Breast epithelium (tissue), 4 donors: ENCODE results near the gene RBBP8NL. TPM values are rescaled to one million over a fixed set of nuclear protein-coding genes. Genes with fewer than 3 reads are reported as not detected.
"Not testable (repeated sequence)": the region's sequence is repeated elsewhere in the genome, so short reads cannot be mapped to it uniquely, and the experiment has no call there.

Experiments
- DNase-seq, 2 donors: peaks; one replicate each; pipeline ENCODE4 v3.0.0-alpha.2; 2019; ENCODE audit warnings: low spot score in 2 of 2
- H3K27ac ChIP-seq, 2 donors: fragments of 200-600 bp; sonication (generic) in 1 of 2; one replicate each; pipeline ENCODE4 v1.5.1; 2016 to 2019; ENCODE audit warnings: mild to moderate bottlenecking in 1 of 2
- H3K27me3 ChIP-seq, 2 donors: fragments of 200-600 bp; sonication (generic) in 1 of 2; one replicate each; pipeline versions ENCODE4 v1.5.1 to v1.6.0; 2017 to 2019; ENCODE audit warnings: control low read depth in 1 of 2, mild to moderate bottlenecking in 1 of 2
- H3K36me3 ChIP-seq: fragments of 200-600 bp; one replicate; pipeline ENCODE4 v1.5.1; 2019
- H3K4me1 ChIP-seq, 2 donors: fragments of 200-600 bp; sonication (generic); one replicate each; pipeline ENCODE4 v1.5.1; 2016 to 2019; ENCODE audit warnings: control low read depth in 1 of 2
- H3K4me3 ChIP-seq, 3 donors: fragments of 200-600 bp; sonication (generic); 1 replicate in 2 of 3; 2 replicates in 1 of 3; pipeline ENCODE4 v1.5.1; 2016 to 2019; ENCODE audit warnings: mild to moderate bottlenecking in 3 of 3, moderate library complexity in 2 of 3
- H3K9me3 ChIP-seq, 2 donors: fragments of 200-600 bp; sonication (generic) in 1 of 2; one replicate each; pipeline ENCODE4 v1.5.1; 2016 to 2019; ENCODE audit warnings: control low read depth in 1 of 2
- POLR2A ChIP-seq: fragments of 450-650 bp; IDR thresholded peaks from one replicate; pipeline ENCODE4 v1.6.1; 2016; ENCODE audit warnings: antibody characterized with exemption, mild to moderate bottlenecking, moderate library complexity
- POLR2AphosphoS5 ChIP-seq, 3 donors: sonication (generic); formaldehyde crosslinking; IDR thresholded peaks; one replicate each; pipeline ENCODE4 v1.6.1; 2017; ENCODE audit warnings: antibody characterized with exemption in 3 of 3
- intact Hi-C: fragments of 100-400 bp; cut with DNase I; formaldehyde crosslinking; loops from one replicate; pipeline ENCODE4 v1.15.1; 2023; ENCODE audit warnings: low total_unique reads
- total RNA-seq, 3 donors: library from RNA; depleted of rRNA; stranded (reverse); fragments of >200 nt; gene quantifications; one replicate each; pipeline ENCODE4 v1.1.0, GENCODE V29; 2016
- TF ChIP-seq, protein P1 (sequence below), 3 donors: fragments of 450-650 bp; IDR thresholded peaks; one replicate each; pipeline ENCODE4 v1.5.1; 2016 to 2017; ENCODE audit warnings: antibody characterized with exemption in 3 of 3, mild to moderate bottlenecking in 3 of 3, moderate library complexity in 3 of 3

The RBBP8NL gene
- total RNA-seq, 3 donors from 2014 or later: 2.0 to 4.0 TPM; not detected in 1

DNA sequence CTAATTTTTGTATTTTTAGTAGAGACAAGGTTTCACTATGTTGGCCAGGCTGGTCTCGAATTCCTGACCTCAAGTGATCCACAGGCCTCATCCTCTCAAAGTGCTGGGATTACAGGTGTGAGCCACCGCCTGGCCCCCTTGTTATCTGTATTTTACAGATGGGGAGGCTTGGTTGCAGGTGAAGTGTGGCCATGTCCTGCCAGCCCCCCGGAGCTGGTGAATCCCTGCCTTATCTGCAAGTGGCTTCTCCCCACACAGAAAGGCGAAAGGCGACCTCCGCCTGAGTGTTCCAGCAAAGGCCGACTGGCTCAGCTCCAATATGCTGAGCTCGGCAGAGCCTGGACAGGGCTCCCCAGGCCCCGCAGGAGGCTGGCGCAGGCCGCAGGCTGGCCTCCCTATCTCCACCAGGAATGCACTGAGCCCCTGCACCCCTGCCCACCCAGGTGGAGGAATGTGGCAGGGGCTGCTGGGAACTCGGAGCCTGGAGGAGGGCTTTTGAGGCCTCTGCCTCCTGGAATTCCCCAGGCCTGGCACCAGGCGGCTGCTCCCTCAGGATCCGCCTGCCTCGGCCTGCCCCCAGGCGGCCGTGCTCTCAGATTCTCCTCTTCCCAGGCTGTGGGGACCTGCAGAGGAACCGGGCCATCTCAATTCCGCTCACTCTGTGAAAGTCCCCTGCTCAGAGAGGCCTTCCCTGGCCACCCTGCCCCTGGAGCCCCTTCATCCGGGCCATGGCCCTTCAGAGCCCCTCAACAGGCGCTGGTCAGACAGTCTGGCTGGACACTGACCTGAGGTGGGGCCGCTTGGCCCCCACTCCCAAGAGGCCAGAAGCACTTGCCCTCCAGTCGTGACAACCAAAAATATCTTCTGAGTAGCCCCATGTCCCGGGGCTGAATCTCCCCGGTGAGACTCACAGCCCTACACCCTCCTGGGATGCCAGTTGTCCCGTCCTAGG, 51.0 kb downstream of the RBBP8NL start:
- no peak for TF ChIP-seq POLR2A
- TF ChIP-seq, protein P1, sequence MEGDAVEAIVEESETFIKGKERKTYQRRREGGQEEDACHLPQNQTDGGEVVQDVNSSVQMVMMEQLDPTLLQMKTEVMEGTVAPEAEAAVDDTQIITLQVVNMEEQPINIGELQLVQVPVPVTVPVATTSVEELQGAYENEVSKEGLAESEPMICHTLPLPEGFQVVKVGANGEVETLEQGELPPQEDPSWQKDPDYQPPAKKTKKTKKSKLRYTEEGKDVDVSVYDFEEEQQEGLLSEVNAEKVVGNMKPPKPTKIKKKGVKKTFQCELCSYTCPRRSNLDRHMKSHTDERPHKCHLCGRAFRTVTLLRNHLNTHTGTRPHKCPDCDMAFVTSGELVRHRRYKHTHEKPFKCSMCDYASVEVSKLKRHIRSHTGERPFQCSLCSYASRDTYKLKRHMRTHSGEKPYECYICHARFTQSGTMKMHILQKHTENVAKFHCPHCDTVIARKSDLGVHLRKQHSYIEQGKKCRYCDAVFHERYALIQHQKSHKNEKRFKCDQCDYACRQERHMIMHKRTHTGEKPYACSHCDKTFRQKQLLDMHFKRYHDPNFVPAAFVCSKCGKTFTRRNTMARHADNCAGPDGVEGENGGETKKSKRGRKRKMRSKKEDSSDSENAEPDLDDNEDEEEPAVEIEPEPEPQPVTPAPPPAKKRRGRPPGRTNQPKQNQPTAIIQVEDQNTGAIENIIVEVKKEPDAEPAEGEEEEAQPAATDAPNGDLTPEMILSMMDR (IDR thresholded peaks at IDR 0.05): peak in 2 of 3 donors; percentile 20 to 21
- H3K27me3 ChIP-seq: no peaks in the 10 kb centered on the region
- H3K27ac ChIP-seq: peak overlapping the region; percentile 65 to 84
- no peaks in the 10 kb centered on the region for H3K9me3 ChIP-seq
- intact Hi-C loops: loop anchor here (5.0 kb wide), 1 partner anchor 64 kb away; no protein-coding TSS in a partner anchor
- no peaks in the 10 kb centered on the region for H3K36me3 ChIP-seq
- no peak for DNase-seq
- peaks cover 0 to 11% of the 10 kb centered on the region in 2 donors for H3K4me1 ChIP-seq
- no peak overlapping the region for H3K4me3 ChIP-seq

DNA sequence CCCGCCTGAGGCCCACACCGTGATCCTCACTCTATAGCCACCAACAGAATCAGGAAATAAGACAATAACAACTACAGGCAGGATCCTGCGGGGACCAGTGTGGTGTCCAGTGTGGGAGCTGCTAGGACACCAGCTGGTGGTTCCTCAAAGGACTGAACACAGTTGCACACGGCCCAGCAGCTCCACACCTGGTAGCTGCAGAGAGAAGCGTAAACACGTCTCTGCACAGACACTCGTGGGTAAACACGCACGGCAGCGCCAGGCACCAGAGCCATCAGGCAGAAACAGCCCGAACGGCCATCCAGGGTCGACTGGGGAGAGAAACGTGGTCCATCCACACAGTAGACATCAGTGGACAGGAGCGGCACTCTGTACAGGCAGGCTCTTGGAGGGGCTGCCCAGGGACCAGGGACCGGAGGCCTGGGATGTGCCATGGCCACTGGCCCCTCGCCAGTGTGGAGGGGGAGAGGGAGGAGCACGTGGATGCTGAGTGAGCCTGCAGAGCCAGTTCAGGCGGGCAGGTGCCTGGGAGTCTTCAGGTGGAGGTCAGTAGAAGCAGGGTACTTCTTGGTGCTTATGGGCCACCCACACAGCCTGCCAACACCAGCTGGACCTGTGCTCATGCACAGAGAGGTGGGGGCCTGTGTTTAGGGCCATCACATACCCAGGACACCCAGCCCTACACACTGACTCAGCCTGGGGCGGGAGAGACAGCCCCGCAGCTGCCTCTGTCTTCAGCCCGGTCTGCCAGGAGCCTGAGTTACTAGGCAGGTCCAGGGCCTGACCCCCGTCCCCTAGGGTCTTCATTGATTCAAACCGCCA, 52.8 kb downstream of the RBBP8NL start:
- TF ChIP-seq POLR2AphosphoS5 (IDR thresholded peaks at IDR 0.05) (no peak), POLR2A (no peak)
- TF ChIP-seq, protein P1 (IDR thresholded peaks at IDR 0.05): no peak
- H3K27ac ChIP-seq: peak overlapping the region in 1 of 2 donors; percentile 63
- no peaks in the 10 kb centered on the region for H3K36me3 ChIP-seq
- H3K4me1 ChIP-seq: peaks cover 8 to 19% of the 10 kb centered on the region in 2 donors
- no peak for DNase-seq
- no peaks in the 10 kb centered on the region for H3K9me3 ChIP-seq
- intact Hi-C loops: loop anchor here (5.0 kb wide), 1 partner anchor 62 kb away; no protein-coding TSS in a partner anchor
- no peak overlapping the region for H3K4me3 ChIP-seq
- no peaks in the 10 kb centered on the region for H3K27me3 ChIP-seq

GRCh38 chr20:62373631-62374179, 53.6 kb downstream of the RBBP8NL start:
- DNase-seq, H3K36me3 ChIP-seq, intact Hi-C loops, H3K27me3 ChIP-seq, H3K4me3 ChIP-seq, H3K9me3 ChIP-seq: not testable (repeated sequence)
- H3K4me1 ChIP-seq: peaks cover 16 to 25% of the 10 kb centered on the region in 2 donors
- H3K27ac ChIP-seq: peak overlapping the region in 1 of 2 donors; percentile 63

- no peak for DNase-seq
- Histone ChIP-seq H3K36me3 (no peaks in the 10 kb centered on the region), H3K4me3 (no peak overlapping the region), H3K27me3 (no peaks in the 10 kb centered on the region), H3K27ac (peak overlapping the region in 1 of 2 donors; percentile 19), H3K4me1 (peaks cover 29 to 36% of the 10 kb centered on the region in 2 donors), H3K9me3 (no peaks in the 10 kb centered on the region)
- intact Hi-C loops: no loop called here
- TF ChIP-seq POLR2AphosphoS5 (IDR thresholded peaks at IDR 0.05): no peak
- no peak for TF ChIP-seq POLR2A
- TF ChIP-seq, protein P1 (IDR thresholded peaks at IDR 0.05): no peak
Measured at GRCh38 chr20:62372042-62372993, 55.0 kb downstream of the RBBP8NL start.
